Activated CD4-positive, alpha-beta T cell treated with anti-CD3 and anti-CD28 coated beads for 4 hours (primary cell): Measurements from ENCODE around the gene CLDN8.

Experiments used
- DNase-seq, 2 donors: peaks; one replicate each; pipeline ENCODE4 v3.0.0-alpha.2; 2020

Gene CLDN8

DNA sequence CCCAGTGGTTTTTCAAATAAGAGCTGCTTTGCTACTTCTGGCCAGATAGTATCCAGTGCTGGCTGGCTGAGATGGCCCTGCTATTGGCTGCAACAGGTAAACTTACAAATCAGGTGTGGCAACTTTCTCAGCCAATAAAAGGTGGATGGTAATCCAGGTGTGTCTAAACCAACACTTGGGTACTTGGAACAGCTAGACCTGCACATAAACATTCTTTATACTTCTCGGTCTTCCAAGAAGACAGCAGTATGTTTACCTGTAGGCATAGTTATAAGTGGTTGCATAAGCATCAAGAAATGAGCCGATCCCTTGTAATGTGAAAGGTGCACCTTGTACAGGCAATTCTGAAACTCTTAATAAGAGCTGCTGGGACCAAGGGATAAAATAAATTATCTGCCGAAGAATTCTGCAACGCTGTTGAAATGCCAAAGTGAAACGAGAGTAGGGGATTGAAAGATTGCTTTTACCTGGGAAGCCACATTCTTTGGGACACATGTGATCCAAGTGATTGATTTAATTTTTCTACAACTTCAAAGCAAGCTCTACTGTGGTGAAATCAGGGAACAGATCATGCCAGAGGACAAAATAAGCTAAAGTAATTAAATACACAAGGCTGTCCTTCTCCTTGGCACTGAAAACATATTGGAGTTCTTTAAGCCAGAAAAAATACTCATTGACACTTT is at the start of gene CLDN8:
CLDN8 (minus strand) TSS at position 57 of the 683 bp plus-strand sequence. CDS start 172 bp downstream, outside the sequence.
- no peak for DNase-seq

DNA sequence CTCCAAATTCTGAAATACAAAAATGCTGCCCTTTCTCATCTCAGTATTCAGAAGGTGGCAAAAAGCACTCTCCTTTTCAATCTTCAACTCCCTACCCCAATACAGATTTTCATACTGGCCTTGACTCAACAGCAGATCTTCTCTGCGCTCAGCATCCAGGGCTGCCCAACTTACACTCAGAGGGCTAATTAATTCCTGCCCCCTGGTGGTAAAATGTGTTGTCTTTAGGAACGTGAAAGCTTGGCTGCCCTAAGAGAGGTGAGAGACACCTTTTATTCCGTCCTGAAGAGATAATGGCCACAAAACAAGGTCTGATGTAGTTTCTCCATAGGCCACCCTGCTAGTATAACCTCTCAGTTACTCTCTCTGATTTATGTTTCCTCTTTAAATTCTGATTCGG is 41.9 kb upstream of the CLDN8 start:
- DNase-seq, result no peak

- DNase-seq, result no peak
Observed at GRCh38 chr21:30256100-30256499, 40.2 kb upstream of the CLDN8 start.

DNA sequence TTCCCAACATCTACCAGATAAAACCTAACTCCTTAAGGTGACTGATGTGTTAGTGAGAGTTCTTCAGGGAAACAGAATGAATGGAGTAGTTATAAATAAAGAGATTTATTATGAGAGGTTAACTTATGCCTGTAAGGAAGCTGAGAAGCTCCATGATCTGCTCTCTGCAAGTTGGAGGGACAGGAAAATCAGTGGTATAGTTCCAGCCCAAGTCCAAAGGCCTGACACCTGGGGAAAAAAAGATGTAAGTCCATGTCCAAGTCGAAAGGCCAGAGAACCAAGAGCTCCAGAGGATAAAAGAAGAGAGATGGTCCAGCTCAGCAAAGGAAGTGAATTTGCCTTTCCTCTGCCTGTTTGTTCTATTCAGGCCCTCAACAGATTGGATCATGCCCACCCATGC is 39.8 kb upstream of the CLDN8 start:
- DNase-seq, result no peak

- DNase-seq, result no peak
Observed at GRCh38 chr21:30251781-30252180, 35.9 kb upstream of the CLDN8 start.

DNA sequence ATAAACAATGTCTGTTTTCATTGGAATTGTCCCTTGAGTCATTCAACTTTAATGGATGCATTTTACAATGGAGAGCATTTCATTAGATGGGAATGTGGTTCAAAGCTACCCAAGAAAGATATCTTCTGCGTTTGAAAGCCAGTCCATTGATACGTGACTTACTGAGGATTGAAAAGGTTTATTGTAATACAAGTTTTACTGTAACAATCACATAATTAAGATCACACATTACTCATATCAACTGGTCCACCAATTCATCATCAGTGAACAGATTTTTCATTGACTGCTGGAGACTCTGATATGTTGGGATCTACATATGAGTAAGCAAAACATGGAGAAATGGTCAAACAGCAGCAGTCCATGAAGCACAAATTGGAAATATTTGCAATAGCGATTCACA is 34.0 kb upstream of the CLDN8 start:
- DNase-seq, result no peak

DNA sequence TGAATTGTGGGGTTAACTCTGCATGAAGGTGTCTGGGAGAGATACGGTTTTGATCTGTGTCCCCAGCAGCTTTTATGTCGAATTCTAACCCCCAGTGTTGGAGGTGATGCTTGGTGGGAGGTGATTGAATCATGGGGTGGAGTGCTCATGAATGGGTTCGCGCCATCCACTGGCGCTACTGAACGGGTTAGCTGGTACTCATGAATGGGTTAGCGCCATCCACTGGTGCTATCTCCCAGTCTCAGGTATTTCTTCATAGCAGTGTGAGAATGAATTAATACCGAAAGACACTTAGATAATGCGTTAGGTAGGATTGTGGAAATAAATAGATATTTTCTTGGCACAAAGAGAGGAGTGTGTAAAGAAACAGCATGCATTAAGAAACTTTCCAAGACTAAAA is 32.9 kb upstream of the CLDN8 start:
- DNase-seq, result no peak

GRCh38 chr21:30245061-30245460 is 29.2 kb upstream of the CLDN8 start:
- no peak for DNase-seq

DNA sequence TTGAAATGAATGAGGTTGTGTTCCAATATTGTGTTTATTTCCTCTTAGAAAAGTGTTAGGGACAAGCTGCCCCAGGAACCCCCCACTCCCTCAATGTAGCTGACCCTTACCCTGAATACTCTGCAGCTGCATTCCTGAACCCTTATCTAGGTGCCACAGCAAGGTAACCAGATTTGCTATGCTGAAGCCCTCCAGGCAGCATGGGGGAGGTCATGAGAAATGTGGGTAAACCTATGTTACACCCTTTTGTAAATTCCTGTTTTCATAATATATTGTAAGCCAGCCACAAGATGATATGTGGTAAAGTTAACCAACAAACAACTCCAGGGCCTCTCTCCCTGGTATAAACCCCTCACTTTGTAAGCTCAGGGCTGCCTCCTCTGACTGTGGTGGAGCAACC is 27.8 kb upstream of the CLDN8 start:
- no peak for DNase-seq

- no peak for DNase-seq
Observed at GRCh38 chr21:30240661-30241060, 24.8 kb upstream of the CLDN8 start.

- no peak for DNase-seq
Observed at GRCh38 chr21:30238168-30238567, 22.3 kb upstream of the CLDN8 start.

DNA sequence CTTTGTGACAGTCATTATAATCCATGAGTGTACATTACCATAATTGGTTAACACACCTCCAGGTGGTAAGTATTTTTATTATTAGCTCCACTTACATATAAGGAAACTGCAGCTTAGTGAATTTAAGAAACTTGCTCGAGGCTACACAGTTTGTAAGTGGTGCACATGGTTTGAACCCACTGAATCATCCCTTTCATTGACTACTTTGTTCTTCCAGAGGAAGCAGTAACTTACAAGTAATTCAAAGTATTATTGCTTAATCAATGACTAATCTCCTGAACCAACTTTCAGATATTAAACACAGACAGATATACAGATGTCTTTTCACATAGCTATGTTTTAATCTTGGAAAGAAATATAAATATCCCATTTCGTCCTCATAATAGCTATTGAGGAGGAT is 18.7 kb upstream of the CLDN8 start:
- DNase-seq, result no peak

GRCh38 chr21:30234050-30234449 is 18.2 kb upstream of the CLDN8 start:
- DNase-seq, result no peak

DNA sequence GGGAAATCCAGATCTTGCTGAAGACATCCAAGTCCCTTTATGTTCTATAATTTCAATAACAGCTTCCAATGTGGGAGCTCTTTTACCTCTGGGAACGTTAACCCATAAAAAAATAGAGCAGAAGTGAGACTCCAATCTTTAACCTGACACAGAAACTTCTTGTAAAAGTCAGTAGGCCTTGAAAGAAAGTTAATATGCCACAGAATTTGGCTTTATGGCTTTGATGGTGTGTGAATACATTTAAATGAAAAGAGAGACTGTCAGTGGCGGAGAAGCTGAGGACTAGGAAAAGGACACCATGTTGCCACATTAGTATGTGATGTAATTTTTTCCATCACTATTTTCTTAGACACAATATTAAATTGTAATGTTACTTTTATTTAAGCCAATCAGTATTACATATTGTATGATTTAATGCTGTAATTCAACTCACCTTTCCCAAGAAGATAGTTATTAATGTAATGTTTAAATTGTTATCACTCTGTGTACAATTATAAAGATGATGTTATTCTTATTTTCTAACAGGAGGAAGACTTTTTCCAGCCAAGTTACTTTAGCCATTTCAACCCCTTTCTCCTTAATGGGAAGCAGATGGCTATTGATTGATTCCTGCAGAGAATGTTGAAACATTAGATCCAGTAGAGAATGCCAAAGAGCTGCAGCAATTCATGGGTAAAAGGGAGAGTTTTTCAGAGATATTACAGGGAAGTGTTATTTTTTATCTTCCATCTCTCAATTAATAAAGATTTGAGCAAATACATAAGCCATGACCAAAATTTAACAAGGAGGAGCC is 17.5 kb upstream of the CLDN8 start:
- no peak for DNase-seq

GRCh38 chr21:30232011-30232410 is 16.1 kb upstream of the CLDN8 start:
- no peak for DNase-seq

DNA sequence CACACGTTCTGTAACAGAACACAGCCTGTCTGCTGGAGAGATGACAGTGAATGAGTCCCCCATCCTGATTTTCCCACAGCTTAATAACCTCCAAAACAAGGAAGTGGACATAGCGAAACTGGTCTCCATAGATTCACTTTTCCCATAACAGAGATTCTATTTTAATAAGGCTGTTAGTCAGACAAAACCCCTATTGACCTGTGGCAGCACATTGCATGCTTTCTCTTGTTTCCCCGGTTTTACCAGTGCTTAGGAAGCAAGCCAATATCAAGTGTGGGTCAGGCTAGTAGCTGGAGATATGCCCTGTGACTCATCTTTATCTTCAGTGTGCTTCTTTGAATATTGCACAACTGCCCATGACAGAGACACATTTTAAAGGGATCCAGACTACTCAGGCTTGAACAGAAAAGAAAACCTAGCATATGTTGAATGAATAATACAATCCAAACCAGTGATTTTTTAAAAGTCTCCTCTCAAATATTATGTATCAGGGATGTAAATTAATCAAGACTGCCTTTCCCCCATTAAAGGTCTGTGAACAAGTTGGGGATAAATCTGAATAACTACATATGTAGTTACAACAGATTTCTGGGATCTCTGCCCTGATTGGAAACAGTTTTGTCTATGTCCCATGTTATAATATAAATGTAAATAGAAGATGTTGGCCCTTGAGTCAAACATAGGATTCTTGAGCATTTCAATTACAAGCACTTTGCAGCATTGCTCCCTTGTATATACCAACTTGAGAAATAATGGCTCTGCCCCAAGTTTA is 11.9 kb upstream of the CLDN8 start:
- no peak for DNase-seq

DNA sequence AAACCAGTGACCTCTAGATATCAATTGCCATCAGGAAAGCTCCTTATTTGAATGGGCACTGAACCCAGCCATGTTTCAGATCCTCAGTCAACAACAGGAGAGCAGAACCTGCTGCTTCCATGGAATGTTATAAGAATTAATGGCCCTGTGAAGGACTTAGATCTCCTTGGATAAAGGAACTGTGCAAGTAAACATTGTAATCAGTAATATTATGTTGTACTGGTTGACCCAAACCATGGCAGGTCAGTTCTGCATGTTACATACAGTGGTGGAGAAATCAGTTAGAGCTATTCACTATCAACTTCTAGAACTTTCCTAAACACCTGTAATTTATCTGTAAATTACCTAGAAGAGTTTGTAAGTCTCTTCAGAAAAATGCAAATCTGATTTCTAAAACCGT is 11.2 kb upstream of the CLDN8 start:
- no peak for DNase-seq

GRCh38 chr21:30223596-30223995 is 7.7 kb upstream of the CLDN8 start:
- no peak for DNase-seq

DNA sequence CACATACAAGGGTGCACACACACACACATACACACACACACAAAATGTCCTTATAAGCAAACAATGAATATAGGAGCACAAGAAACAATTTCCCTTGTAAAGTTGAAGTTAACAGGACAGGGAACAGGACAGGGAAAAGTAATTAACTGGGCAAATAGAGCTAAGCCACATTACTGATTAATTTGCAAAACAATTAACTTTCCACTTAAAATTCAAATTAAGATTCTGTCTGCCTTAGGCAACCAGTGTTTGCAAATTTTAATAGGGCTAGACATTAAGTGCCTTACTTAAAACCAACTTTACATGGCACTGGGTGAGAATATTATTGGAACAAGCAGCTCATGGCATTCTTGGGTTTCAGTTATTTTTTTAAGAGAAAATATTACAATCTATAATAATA is 6.8 kb upstream of the CLDN8 start:
- DNase-seq, result no peak

DNA sequence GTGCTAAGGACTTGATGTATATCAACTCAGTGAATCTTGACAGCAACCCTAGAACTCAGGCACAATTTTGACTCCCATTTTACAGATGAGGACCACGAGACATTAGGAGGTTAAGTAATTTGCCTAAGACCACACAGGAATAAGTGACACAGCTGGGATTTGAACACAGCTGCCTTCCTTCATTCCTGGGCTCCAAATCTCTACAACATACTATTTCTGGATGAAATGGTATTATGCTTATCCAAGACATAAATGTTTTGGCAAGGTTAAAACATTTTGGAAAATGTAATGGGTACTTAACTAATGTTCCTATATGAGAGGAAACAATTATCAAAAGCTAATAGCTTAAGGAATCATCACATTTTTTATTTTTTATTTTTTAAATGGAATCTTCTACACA is 4.8 kb downstream of the CLDN8 start:
- DNase-seq, result no peak

GRCh38 chr21:30209601-30210000 is 6.3 kb downstream of the CLDN8 start:
- no peak for DNase-seq

GRCh38 chr21:30207252-30207579 is 8.7 kb downstream of the CLDN8 start:
- DNase-seq, result no peak

DNA sequence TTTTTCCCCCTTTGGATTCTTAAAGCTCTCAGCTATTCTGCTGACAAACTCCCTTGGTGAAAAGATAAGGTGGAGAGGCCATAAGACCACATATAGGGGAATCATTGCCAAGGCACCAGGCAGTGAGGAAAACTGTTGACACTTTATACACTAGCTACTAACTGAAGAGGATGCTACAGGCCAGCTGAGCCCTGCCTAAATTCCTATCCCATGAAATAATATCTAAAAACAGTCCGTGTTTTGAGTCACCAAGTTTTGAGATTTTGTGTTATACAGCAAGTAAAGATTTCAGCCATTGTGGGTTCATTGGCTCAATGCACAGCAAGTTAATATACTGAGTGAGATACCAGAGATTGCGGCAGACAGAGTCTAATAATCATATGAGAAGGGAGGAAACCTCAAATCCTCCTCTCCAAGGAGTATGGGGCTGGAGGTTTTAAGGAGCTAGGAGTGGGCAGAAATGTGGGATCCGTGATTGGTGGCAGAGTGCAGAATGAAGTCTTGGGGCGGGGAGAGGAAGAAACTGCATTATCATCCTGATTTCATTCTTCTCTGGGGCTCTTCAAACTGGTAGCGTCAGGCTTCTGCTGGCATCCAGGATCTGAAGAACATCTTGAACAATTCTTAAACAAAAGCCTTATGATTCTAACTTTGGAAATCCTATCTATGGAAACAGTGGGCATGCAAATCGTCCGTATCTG is 9.2 kb downstream of the CLDN8 start:
- no peak for DNase-seq
